Stimulated activated naive CD8-positive, alpha-beta T cell treated with anti-CD3 and anti-CD28 coated beads, Interleukin-15, Interleukin-2, amounts not matched to agents 100 U/mL and 50 U/mL, for 24 hours (primary cell): ENCODE measurements around the gene COL9A1.

Source experiments
- ATAC-seq: fragments of 150-1000 bp; cut with Tn5 transposase; one replicate; pipeline ENCODE4 v1.10.0; 2021
- DNase-seq: peaks from one replicate; pipeline ENCODE4 v3.0.0; 2021

The COL9A1 gene

DNA sequence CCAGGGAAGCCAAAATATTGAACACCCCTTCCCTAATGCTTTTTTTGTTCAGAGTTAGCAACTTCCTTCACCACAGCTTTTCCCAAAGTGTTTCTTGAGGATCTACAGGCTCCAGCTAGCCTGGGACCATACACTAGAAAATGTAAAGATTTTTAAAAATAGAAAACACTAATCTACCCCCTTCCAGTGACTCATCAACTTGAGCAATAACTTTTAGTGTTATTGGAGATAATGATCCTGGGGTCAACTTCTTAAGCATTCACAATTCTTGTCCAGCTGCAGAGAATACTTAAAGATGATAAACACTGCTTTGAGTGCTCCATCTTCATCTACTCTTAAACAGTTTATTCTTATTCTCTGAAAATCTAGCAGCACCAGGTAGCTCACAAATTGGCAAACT, 131.6 kb downstream of the COL9A1 start:
- ATAC-seq, result no peak

DNA sequence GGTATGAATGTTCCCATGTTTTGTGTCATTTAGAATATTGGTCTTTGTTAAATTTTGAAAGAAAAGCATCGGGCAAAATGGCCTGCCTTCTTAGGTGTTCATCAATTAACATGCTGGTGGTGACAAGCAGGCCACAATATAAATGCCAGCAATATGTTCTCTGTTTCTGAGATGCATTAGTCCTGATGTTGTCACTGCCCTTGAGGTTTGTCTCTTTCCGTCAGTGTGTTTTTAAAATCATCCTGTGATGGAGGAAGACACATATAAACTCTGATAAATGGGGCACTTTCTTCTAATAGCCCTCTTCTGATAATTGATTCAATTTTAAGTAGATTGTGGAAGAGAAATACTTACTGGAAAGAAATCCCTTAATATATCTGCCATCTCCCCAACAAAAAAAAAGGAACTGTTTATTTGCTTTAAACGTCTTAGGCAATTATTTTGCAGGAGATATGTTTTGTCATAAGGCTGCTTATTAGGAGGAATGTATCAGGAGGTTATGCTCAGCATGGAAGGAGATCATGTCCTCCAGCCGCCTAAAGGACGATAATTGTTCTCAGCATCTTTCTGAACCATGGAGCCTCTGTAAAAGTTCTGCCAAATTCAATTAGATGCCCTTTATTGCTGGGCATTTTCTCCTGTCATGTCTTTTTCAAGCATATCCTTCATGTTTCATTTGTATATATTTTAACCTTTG, 134.1 kb downstream of the COL9A1 start:
- DNase-seq (no peak), ATAC-seq (no peak)

More for the DNA sequence above, 131.6 kb downstream of the COL9A1 start:
- no peak for DNase-seq
